Lung (tissue), 12 donors: ENCODE measurements around the gene ARL16. TPM values are rescaled to one million over a fixed set of nuclear protein-coding genes. Genes with fewer than 3 reads are reported as not detected.

ENCODE experiments used
- ATAC-seq: fragments of 200-7000 bp; cut with Tn5 transposase; one replicate; pipeline ENCODE4 v1.9.1; 2020; ENCODE audit warnings: moderate number of reproducible peaks; ENCODE audit not compliant: insufficient read depth, low FRiP score
- DNase-seq, 3 donors: peaks; one replicate each; pipeline ENCODE4 v3.0.0-alpha.2; 2013 to 2017
- H3K27ac ChIP-seq, 2 donors: one replicate each; pipeline ENCODE4 v1.5.1; 2013; ENCODE audit warnings: mild to moderate bottlenecking in 2 of 2, moderate library complexity in 2 of 2, control low read depth in 1 of 2, inconsistent platforms in 1 of 2, low read depth in 1 of 2, low read length in 1 of 2
- H3K27me3 ChIP-seq, 3 donors: one replicate each; pipeline ENCODE4 v1.5.1; 2013; ENCODE audit warnings: low read length in 2 of 3; ENCODE audit not compliant: control insufficient read depth in 3 of 3, insufficient read depth in 3 of 3
- H3K36me3 ChIP-seq, 4 donors: one replicate each; pipeline ENCODE4 v1.5.1; 2013; ENCODE audit warnings: low read length in 4 of 4, mild to moderate bottlenecking in 1 of 4, moderate library complexity in 1 of 4; ENCODE audit not compliant: control insufficient read depth in 4 of 4, insufficient read depth in 4 of 4
- H3K4me1 ChIP-seq, 5 donors: one replicate each; pipeline ENCODE4 v1.5.1; 2013; ENCODE audit warnings: low read length in 5 of 5, mild to moderate bottlenecking in 2 of 5, moderate library complexity in 1 of 5; ENCODE audit not compliant: control insufficient read depth in 5 of 5, insufficient read depth in 5 of 5
- H3K4me3 ChIP-seq: one replicate; pipeline ENCODE4 v1.5.1; 2013; ENCODE audit warnings: mild to moderate bottlenecking, control low read depth, moderate library complexity
- H3K9ac ChIP-seq, 2 donors: one replicate each; pipeline ENCODE4 v1.5.1; 2013; ENCODE audit warnings: low read length in 2 of 2, control low read depth in 1 of 2; ENCODE audit not compliant: insufficient read depth in 1 of 2
- H3K9me3 ChIP-seq, 4 donors: one replicate each; pipeline ENCODE4 v1.5.1; 2013; ENCODE audit warnings: low read length in 3 of 4, mild to moderate bottlenecking in 1 of 4, moderate library complexity in 1 of 4; ENCODE audit not compliant: control insufficient read depth in 4 of 4, insufficient read depth in 3 of 4
- CTCF ChIP-seq: IDR thresholded peaks from 2 replicates; pipeline ENCODE4 v1.5.1; 2012; ENCODE audit warnings: mild to moderate bottlenecking; ENCODE audit errors: control extremely low read depth, extremely low read depth
- WGBS, 2 donors: extraction: QIAGEN DNeasy Blood & Tissue Kit; methylation state at CpG; one replicate each; pipeline ENCODE4 v1.1.7; 2013; 5-methylcytosine and 5-hydroxymethylcytosine counted together
- polyA plus RNA-seq, 2 donors: library from polyadenylated mRNA; stranded (reverse); fragments of 200-250 nt; gene quantifications; one replicate each; pipeline ENCODE4 v1.2.1, GENCODE V29; 2013
- total RNA-seq, 2 donors: library from RNA; depleted of rRNA in 1 of 2; stranded (reverse); fragments of >200 nt in 1 of 2; gene quantifications; one replicate each; pipeline ENCODE4 v1.2.1, GENCODE V29; 2014 to 2021
- donor health status: control.
- donor health status: control.
- donor health status: Bipolar disorder and iron deficiency.
- donor health status: healthy.
- donor health status: DM: yes; HTN: yes; CAD: no.

Gene ARL16
- total and polyA plus RNA-seq, 4 donors: 27.4 to 59.5 (median 29.8) TPM

- Histone ChIP-seq H3K36me3 (peaks cover 6 to 43% (median 17%) of the 10 kb centered on the region in 4 donors), H3K27ac (no peak overlapping the region), H3K9ac (no peak overlapping the region)
These were observed 17.9 kb upstream of the ARL16 start for GRCh38 chr17:81701288-81702071.

GRCh38 chr17:81700353-81701287 is 17.0 kb upstream of the ARL16 start:
- TF ChIP-seq CTCF: no peak
- H3K4me1 ChIP-seq: peaks cover 0 to 29% (median 10%) of the 10 kb centered on the region in 5 donors
- no peak overlapping the region for H3K27ac ChIP-seq
- no peaks in the 10 kb centered on the region for H3K27me3 ChIP-seq
- ATAC-seq (no peak), DNase-seq (no peak)
- 90 to 91% methylated on average over 25 of the region's 25 CpGs for WGBS, 2 donors
- no peaks in the 10 kb centered on the region for H3K9me3 ChIP-seq
- no peak overlapping the region for H3K4me3 ChIP-seq
- H3K36me3 ChIP-seq: peaks cover 6 to 49% (median 20%) of the 10 kb centered on the region in 4 donors
- no peak overlapping the region for H3K9ac ChIP-seq

More at GRCh38 chr17:81701288-81702071, 17.9 kb upstream of the ARL16 start:
- Histone ChIP-seq H3K9me3 (no peaks in the 10 kb centered on the region), H3K27me3 (no peaks in the 10 kb centered on the region), H3K4me1 (peaks cover 0 to 29% (median 10%) of the 10 kb centered on the region in 5 donors), H3K4me3 (no peak overlapping the region)
- DNase-seq (no peak), ATAC-seq (no peak)
- no peak for TF ChIP-seq CTCF
- 73 to 83% methylated on average over 22 to 23 of the region's 23 CpGs for WGBS, 2 donors

- Histone ChIP-seq H3K4me3 (no peak overlapping the region), H3K4me1 (peaks cover 0 to 18% (median 7%) of the 10 kb centered on the region in 5 donors), H3K9ac (no peak overlapping the region), H3K36me3 (peaks cover 11 to 75% (median 29%) of the 10 kb centered on the region in 4 donors), H3K27me3 (no peaks in the 10 kb centered on the region), H3K27ac (no peak overlapping the region), H3K9me3 (no peaks in the 10 kb centered on the region)
- DNase-seq (no peak), ATAC-seq (no peak)
- TF ChIP-seq CTCF: no peak
- WGBS, 2 donors: 88 to 89% methylated on average over 25 of the region's 25 CpGs
These were observed 13.9 kb upstream of the ARL16 start for GRCh38 chr17:81697261-81698044.
